PC-9 (cell line): ENCODE measurements around the gene ZCCHC4.

Experiments
- EZH2 ChIP-seq: fragments of 200-600 bp; sonication (generic); IDR thresholded peaks from 2 replicates; pipeline ENCODE4 v1.8.0; 2017; ENCODE audit warnings: antibody characterized with exemption, low read depth
- TF ChIP-seq, protein P1 (sequence below): fragments of 200-600 bp; sonication (generic); conservative IDR thresholded peaks from 2 replicates; pipeline ENCODE4 v1.6.1; 2017; ENCODE audit warnings: mixed run types, antibody characterized with exemption, mild to moderate bottlenecking, moderate library complexity

- TF ChIP-seq, protein P1, sequence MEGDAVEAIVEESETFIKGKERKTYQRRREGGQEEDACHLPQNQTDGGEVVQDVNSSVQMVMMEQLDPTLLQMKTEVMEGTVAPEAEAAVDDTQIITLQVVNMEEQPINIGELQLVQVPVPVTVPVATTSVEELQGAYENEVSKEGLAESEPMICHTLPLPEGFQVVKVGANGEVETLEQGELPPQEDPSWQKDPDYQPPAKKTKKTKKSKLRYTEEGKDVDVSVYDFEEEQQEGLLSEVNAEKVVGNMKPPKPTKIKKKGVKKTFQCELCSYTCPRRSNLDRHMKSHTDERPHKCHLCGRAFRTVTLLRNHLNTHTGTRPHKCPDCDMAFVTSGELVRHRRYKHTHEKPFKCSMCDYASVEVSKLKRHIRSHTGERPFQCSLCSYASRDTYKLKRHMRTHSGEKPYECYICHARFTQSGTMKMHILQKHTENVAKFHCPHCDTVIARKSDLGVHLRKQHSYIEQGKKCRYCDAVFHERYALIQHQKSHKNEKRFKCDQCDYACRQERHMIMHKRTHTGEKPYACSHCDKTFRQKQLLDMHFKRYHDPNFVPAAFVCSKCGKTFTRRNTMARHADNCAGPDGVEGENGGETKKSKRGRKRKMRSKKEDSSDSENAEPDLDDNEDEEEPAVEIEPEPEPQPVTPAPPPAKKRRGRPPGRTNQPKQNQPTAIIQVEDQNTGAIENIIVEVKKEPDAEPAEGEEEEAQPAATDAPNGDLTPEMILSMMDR, result no peak
- TF ChIP-seq EZH2, result no peak
These were observed 28.6 kb upstream of the ZCCHC4 start for GRCh38 chr4:25283948-25284347.
